ENCODE data around the gene PKP3. TPM values are rescaled to one million over a fixed set of nuclear protein-coding genes. Genes with fewer than 3 reads are reported as not detected.

PKP3 gene
- total and polyA plus RNA-seq, 8 donors = 26.3 to 356 (median 80.8) TPM

- Histone ChIP-seq H3K27ac (peak overlapping the region in 1 of 5 donors; percentile 13), H3K27me3 (peaks cover 0 to 44% (median 10%) of the 10 kb centered on the region in 3 donors), H3K9me3 (no peaks in the 10 kb centered on the region), H3K4me1 (peaks cover 9 to 44% (median 39%) of the 10 kb centered on the region in 4 donors), H3K4me3 (peak overlapping the region; percentile 23 to 48 (median 42)), H3K36me3 (peaks cover 0 to 27% (median 15%) of the 10 kb centered on the region in 4 donors)
- TF ChIP-seq POLR2A (IDR thresholded peaks at IDR 0.05) (no peak), POLR2AphosphoS5 (IDR thresholded peaks at IDR 0.05) (no peak), CTCF (IDR thresholded peaks at IDR 0.05) (no peak), EP300 (IDR thresholded peaks at IDR 0.05) (no peak)
- intact Hi-C loops (cut with DNase I; ENCODE audit: low total_unique reads) = no loop called here
- DNase-seq = no peak
- WGBS, 5 donors = 30 to 62% (median 56%) methylated on average over 8 to 23 of the region's 23 CpGs
Measured at GRCh38 chr11:396511-396947, 2.5 kb downstream of the PKP3 start.

- Histone ChIP-seq H3K27ac (no peak overlapping the region), H3K4me3 (peak overlapping the region; percentile 23 to 48 (median 42)), H3K36me3 (peaks cover 0 to 27% (median 15%) of the 10 kb centered on the region in 4 donors), H3K4me1 (peaks cover 9 to 44% (median 39%) of the 10 kb centered on the region in 4 donors), H3K9me3 (no peaks in the 10 kb centered on the region), H3K27me3 (peaks cover 0 to 39% (median 10%) of the 10 kb centered on the region in 3 donors)
- 36 to 72% (median 55%) methylated on average over 19 to 43 of the region's 43 CpGs for WGBS, 5 donors
- intact Hi-C loops (cut with DNase I; ENCODE audit: low total_unique reads) = no loop called here
- DNase-seq = peak in 1 of 2 donors; percentile 87
- TF ChIP-seq CTCF (IDR thresholded peaks at IDR 0.05) = peak in 3 of 7 experiments; percentile 23 to 24 (median 23)
- no peak for TF ChIP-seq EP300 (IDR thresholded peaks at IDR 0.05)
Measured at GRCh38 chr11:396948-397548, 3.0 kb downstream of the PKP3 start.

GRCh38 chr11:398826-399225 is 4.8 kb downstream of the PKP3 start:
- H3K27ac ChIP-seq = no peak overlapping the region
- intact Hi-C loops (cut with DNase I; ENCODE audit: low total_unique reads) = no loop called here
- no peak overlapping the region for H3K4me3 ChIP-seq
- peaks cover 0 to 28% (median 10%) of the 10 kb centered on the region in 3 donors for H3K27me3 ChIP-seq
- DNase-seq = no peak
- peaks cover 1 to 35% (median 30%) of the 10 kb centered on the region in 4 donors for H3K4me1 ChIP-seq
- TF ChIP-seq CTCF (IDR thresholded peaks at IDR 0.05) (no peak), EP300 (IDR thresholded peaks at IDR 0.05) (no peak), POLR2AphosphoS5 (IDR thresholded peaks at IDR 0.05) (no peak), POLR2A (IDR thresholded peaks at IDR 0.05) (no peak)
- no peaks in the 10 kb centered on the region for H3K9me3 ChIP-seq
- 90 to 95% (median 92%) methylated on average over 18 to 20 of the region's 20 CpGs for WGBS, 5 donors
- peaks cover 0 to 37% (median 22%) of the 10 kb centered on the region in 4 donors for H3K36me3 ChIP-seq

GRCh38 chr11:399731-400211 is 5.8 kb downstream of the PKP3 start:
- whole genome bisulfite sequencing, 5 donors = 47 to 95% (median 88%) methylated on average over 15 to 21 of the region's 21 CpGs

More at GRCh38 chr11:399731-400211, 5.8 kb downstream of the PKP3 start:
- TF ChIP-seq CTCF (IDR thresholded peaks at IDR 0.05) (no peak), POLR2A (IDR thresholded peaks at IDR 0.05) (no peak), EP300 (IDR thresholded peaks at IDR 0.05) (no peak), POLR2AphosphoS5 (IDR thresholded peaks at IDR 0.05) (no peak)
- Histone ChIP-seq H3K4me3 (no peak overlapping the region), H3K27me3 (peaks cover 0 to 27% (median 10%) of the 10 kb centered on the region in 3 donors), H3K9me3 (no peaks in the 10 kb centered on the region), H3K36me3 (peaks cover 0 to 46% (median 27%) of the 10 kb centered on the region in 4 donors), H3K4me1 (peaks cover 0 to 34% (median 29%) of the 10 kb centered on the region in 4 donors), H3K27ac (no peak overlapping the region)
- intact Hi-C loops (cut with DNase I; ENCODE audit: low total_unique reads) = no loop called here
- no peak for DNase-seq

All from stomach (tissue), 9 donors.